Activated CD8-positive, alpha-beta T cell treated with anti-CD3 and anti-CD28 coated beads for 36 hours (primary cell): ENCODE results near the gene TNRC6C. TPM values are rescaled to one million over a fixed set of nuclear protein-coding genes. Genes with fewer than 3 reads are reported as not detected.

Experiments used
- ATAC-seq: fragments of 200-7000 bp; cut with Tn5 transposase; one replicate; pipeline ENCODE4 v1.10.0; 2021; ENCODE audit warnings: mild to moderate bottlenecking, moderate library complexity
- CTCF ChIA-PET: fragments of 350-600 bp; sonication (Branson Sonifier 250); formaldehyde crosslinking; loops from one replicate; lab custom pipeline; 2021; ENCODE audit warnings: antibody characterized with exemption; lab: Charles Lee
- POLR2A ChIA-PET: fragments of 350-600 bp; sonication (Branson Sonifier 250); formaldehyde crosslinking; loops from one replicate; lab custom pipeline; 2021; ENCODE audit warnings: antibody characterized with exemption; lab: Charles Lee
- DNase-seq: peaks from one replicate; pipeline ENCODE4 v3.0.0-alpha.2; 2020
- H3K27ac Mint-ChIP-seq: one replicate; pipeline ENCODE4 v1.8.0; 2021; ENCODE audit warnings: mild to moderate bottlenecking, mixed read lengths
- H3K27me3 Mint-ChIP-seq: one replicate; pipeline ENCODE4 v1.8.0; 2021; ENCODE audit warnings: mixed read lengths
- H3K36me3 Mint-ChIP-seq: one replicate; pipeline ENCODE4 v1.8.0; 2021; ENCODE audit warnings: low read depth, mixed read lengths
- H3K4me1 Mint-ChIP-seq: one replicate; pipeline ENCODE4 v1.8.0; 2021; ENCODE audit warnings: low read depth, mixed read lengths
- H3K4me3 Mint-ChIP-seq: one replicate; pipeline ENCODE4 v1.8.0; 2021; ENCODE audit warnings: mild to moderate bottlenecking, moderate library complexity, mixed read lengths
- H3K9me3 Mint-ChIP-seq: one replicate; pipeline ENCODE4 v1.8.0; 2021; ENCODE audit warnings: mixed read lengths
- CTCF ChIP-seq: fragments of 200-600 bp; IDR thresholded peaks from one replicate; pipeline ENCODE4 v1.8.0; 2022; ENCODE audit warnings: antibody characterized with exemption, mild to moderate bottlenecking
- intact Hi-C: fragments of 100-400 bp; cut with micrococcal nuclease; formaldehyde crosslinking; loops from one replicate; pipeline ENCODE4 v1.10.0; 2022
- total RNA-seq, 2 experiments: library from RNA; stranded (reverse); gene quantifications; one replicate each; pipeline ENCODE4 v1.2.3, GENCODE V29; 2021

TNRC6C gene
- total RNA-seq, 2 experiments from 2014 or later = 26.4 to 26.6 TPM

GRCh38 chr17:78111016-78111726 is 152.7 kb downstream of the TNRC6C start:
- H3K27me3 Mint-ChIP-seq = no peaks in the 10 kb centered on the region
- CTCF ChIA-PET = interaction anchor here (0.8 to 7.4 kb wide), 5 partner anchors 18 to 65 kb away, joined by 3 to 74 read pairs (median 20); partner anchors contain the start of genes TMC6 and TMC8
- no peaks in the 10 kb centered on the region for H3K9me3 Mint-ChIP-seq
- TF ChIP-seq CTCF = no peak
- H3K36me3 Mint-ChIP-seq = peaks cover 50% of the 10 kb centered on the region
- H3K4me1 Mint-ChIP-seq = peaks cover 44% of the 10 kb centered on the region
- DNase-seq (no peak), ATAC-seq (no peak)
- no peak overlapping the region for H3K4me3 Mint-ChIP-seq
- H3K27ac Mint-ChIP-seq = peak overlapping the region; percentile 10
- POLR2A ChIA-PET = interaction anchor here (0.9 to 5.4 kb wide), 3 partner anchors 9 to 23 kb away, joined by 3 to 56 read pairs (median 7); no protein-coding TSS in a partner anchor
- intact Hi-C loops = loop anchor here (5.0 kb wide), 1 partner anchor 56 kb away; the partner anchor contains the start of gene SYNGR2

GRCh38 chr17:78111727-78112517 is 153.4 kb downstream of the TNRC6C start:
- TF ChIP-seq CTCF = no peak
- Mint-ChIP-seq H3K27ac (peak overlapping the region; percentile 80), H3K4me3 (no peak overlapping the region), H3K4me1 (peaks cover 45% of the 10 kb centered on the region), H3K36me3 (peaks cover 53% of the 10 kb centered on the region), H3K9me3 (no peaks in the 10 kb centered on the region), H3K27me3 (no peaks in the 10 kb centered on the region)
- ATAC-seq (no peak), DNase-seq (no peak)
- ChIA-PET POLR2A (interaction anchor here (1.0 to 5.4 kb wide), 5 partner anchors 13 to 64 kb away, joined by 4 to 56 read pairs (median 9); no protein-coding TSS in a partner anchor), CTCF (interaction anchor here (0.8 to 7.4 kb wide), 13 partner anchors 9 to 162 kb away, joined by 3 to 74 read pairs (median 5); partner anchors contain the start of genes TMC6 and TMC8)
- intact Hi-C loops = loop anchor here (5.0 kb wide), 1 partner anchor 55 kb away; the partner anchor contains the start of gene SYNGR2

GRCh38 chr17:78112518-78113471 is 154.3 kb downstream of the TNRC6C start:
- peaks cover 54% of the 10 kb centered on the region for H3K36me3 Mint-ChIP-seq

More at GRCh38 chr17:78112518-78113471, 154.3 kb downstream of the TNRC6C start:
- Mint-ChIP-seq H3K4me1 (peaks cover 44% of the 10 kb centered on the region), H3K27me3 (no peaks in the 10 kb centered on the region), H3K4me3 (no peak overlapping the region), H3K27ac (peak overlapping the region; percentile 80), H3K9me3 (no peaks in the 10 kb centered on the region)
- ATAC-seq (peak; percentile 65), DNase-seq (peak; percentile 85)
- peak; percentile 99 for TF ChIP-seq CTCF
- intact Hi-C loops = loop anchor here (5.0 kb wide), 1 partner anchor 55 kb away; the partner anchor contains the start of gene SYNGR2
- POLR2A ChIA-PET = interaction anchor here (1.0 to 5.4 kb wide), 6 partner anchors 12 to 63 kb away, joined by 4 to 56 read pairs (median 8); no protein-coding TSS in a partner anchor
- CTCF ChIA-PET = interaction anchor here (0.6 to 7.4 kb wide), 20 partner anchors 8 to 161 kb away, joined by 3 to 74 read pairs (median 5); partner anchors contain the start of genes C17orf99, TMC6 and TMC8
